COLO668 (cell line): ENCODE results near the gene EGFLAM.
"Not testable (repeated sequence)": the region's sequence is repeated elsewhere in the genome, so short reads cannot be mapped to it uniquely, and the experiment has no call there.

Experiments used
- DNase-seq: peaks from one replicate; lab custom pipeline; 2025; ENCODE audit not compliant: unreplicated experiment; lab: John Stamatoyannopoulos, UW

The EGFLAM gene

GRCh38 chr5:38323645-38324295, 65.4 kb downstream of the EGFLAM start:
- DNase-seq: no peak

- DNase-seq: no peak
Measured at GRCh38 chr5:38329132-38329715, 70.9 kb downstream of the EGFLAM start.

GRCh38 chr5:38330207-38330606, 71.8 kb downstream of the EGFLAM start:
- DNase-seq: no peak

- DNase-seq: no peak
Measured at GRCh38 chr5:38331831-38332230, 73.5 kb downstream of the EGFLAM start.

- DNase-seq: not testable (repeated sequence)
Measured at GRCh38 chr5:38333181-38333580, 74.8 kb downstream of the EGFLAM start.

GRCh38 chr5:38338455-38338854, 80.1 kb downstream of the EGFLAM start:
- no peak for DNase-seq

- no peak for DNase-seq
Measured at GRCh38 chr5:38339446-38339845, 81.1 kb downstream of the EGFLAM start.

- DNase-seq: no peak
Measured at GRCh38 chr5:38341056-38341455, 82.7 kb downstream of the EGFLAM start.

GRCh38 chr5:38341641-38342040, 83.3 kb downstream of the EGFLAM start:
- DNase-seq: no peak

- no peak for DNase-seq
Measured at GRCh38 chr5:38342261-38342660, 83.9 kb downstream of the EGFLAM start.

GRCh38 chr5:38344891-38345290, 86.5 kb downstream of the EGFLAM start:
- DNase-seq: no peak

- DNase-seq: no peak
Measured at GRCh38 chr5:38346593-38346992, 88.2 kb downstream of the EGFLAM start.

GRCh38 chr5:38347040-38347763, 88.8 kb downstream of the EGFLAM start:
- DNase-seq: no peak

- no peak for DNase-seq
Measured at GRCh38 chr5:38347896-38348295, 89.5 kb downstream of the EGFLAM start.

- DNase-seq: no peak
Measured at GRCh38 chr5:38360323-38361061, 102.1 kb downstream of the EGFLAM start.

GRCh38 chr5:38362713-38363112, 104.4 kb downstream of the EGFLAM start:
- no peak for DNase-seq

- DNase-seq: no peak
Measured at GRCh38 chr5:38364825-38365224, 106.5 kb downstream of the EGFLAM start.

GRCh38 chr5:38367410-38367809, 109.1 kb downstream of the EGFLAM start:
- DNase-seq: no peak

GRCh38 chr5:38367966-38368365, 109.6 kb downstream of the EGFLAM start:
- no peak for DNase-seq

GRCh38 chr5:38369692-38370091, 111.3 kb downstream of the EGFLAM start:
- no peak for DNase-seq

GRCh38 chr5:38370358-38371100, 112.2 kb downstream of the EGFLAM start:
- no peak for DNase-seq
